ENCODE measurements around the gene ANAPC2. TPM values are rescaled to one million over a fixed set of nuclear protein-coding genes. Genes with fewer than 3 reads are reported as not detected.

Gene ANAPC2
- total RNA-seq, 1 donor from 2014 or later: 73.2 TPM

DNA sequence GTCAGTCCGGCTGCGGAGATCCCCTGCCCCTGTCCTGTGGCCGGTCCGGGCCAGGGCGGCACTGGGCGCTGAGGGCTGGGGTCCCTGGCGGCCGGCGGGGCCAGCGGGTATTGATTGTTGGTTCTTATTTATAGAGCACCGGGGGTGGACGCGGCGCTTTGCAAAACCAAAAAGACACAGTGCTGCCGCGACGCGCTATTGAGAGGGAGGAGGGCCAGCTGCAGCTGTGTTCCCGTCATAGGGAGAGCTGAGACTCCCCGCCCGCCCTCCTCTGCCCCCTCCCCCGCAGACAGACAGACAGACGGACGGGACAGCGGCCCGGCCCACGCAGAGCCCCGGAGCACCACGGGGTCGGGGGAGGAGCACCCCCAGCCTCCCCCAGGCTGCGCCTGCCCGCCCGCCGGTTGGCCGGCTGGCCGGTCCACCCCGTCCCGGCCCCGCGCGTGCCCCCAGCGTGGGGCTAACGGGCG lies 21.0 kb downstream of the ANAPC2 start:
- H3K4me1 Mint-ChIP-seq (ENCODE audit: low read depth): no peaks in the 10 kb centered on the region
- no peak for DNase-seq (ENCODE audit: low spot score, unreplicated experiment)
- TF ChIP-seq, protein P1, sequence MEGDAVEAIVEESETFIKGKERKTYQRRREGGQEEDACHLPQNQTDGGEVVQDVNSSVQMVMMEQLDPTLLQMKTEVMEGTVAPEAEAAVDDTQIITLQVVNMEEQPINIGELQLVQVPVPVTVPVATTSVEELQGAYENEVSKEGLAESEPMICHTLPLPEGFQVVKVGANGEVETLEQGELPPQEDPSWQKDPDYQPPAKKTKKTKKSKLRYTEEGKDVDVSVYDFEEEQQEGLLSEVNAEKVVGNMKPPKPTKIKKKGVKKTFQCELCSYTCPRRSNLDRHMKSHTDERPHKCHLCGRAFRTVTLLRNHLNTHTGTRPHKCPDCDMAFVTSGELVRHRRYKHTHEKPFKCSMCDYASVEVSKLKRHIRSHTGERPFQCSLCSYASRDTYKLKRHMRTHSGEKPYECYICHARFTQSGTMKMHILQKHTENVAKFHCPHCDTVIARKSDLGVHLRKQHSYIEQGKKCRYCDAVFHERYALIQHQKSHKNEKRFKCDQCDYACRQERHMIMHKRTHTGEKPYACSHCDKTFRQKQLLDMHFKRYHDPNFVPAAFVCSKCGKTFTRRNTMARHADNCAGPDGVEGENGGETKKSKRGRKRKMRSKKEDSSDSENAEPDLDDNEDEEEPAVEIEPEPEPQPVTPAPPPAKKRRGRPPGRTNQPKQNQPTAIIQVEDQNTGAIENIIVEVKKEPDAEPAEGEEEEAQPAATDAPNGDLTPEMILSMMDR (IDR thresholded peaks at IDR 0.05; ENCODE audit: unreplicated experiment): no peak
- H3K4me3 Mint-ChIP-seq (ENCODE audit: low read depth): no peak overlapping the region
- H3K27me3 Mint-ChIP-seq: peaks cover 43% of the 10 kb centered on the region
- H3K36me3 Mint-ChIP-seq (ENCODE audit: insufficient read depth): no peaks in the 10 kb centered on the region
- no peak overlapping the region for H3K27ac Mint-ChIP-seq
- H3K9me3 Mint-ChIP-seq (ENCODE audit: low read depth): no peaks in the 10 kb centered on the region

DNA sequence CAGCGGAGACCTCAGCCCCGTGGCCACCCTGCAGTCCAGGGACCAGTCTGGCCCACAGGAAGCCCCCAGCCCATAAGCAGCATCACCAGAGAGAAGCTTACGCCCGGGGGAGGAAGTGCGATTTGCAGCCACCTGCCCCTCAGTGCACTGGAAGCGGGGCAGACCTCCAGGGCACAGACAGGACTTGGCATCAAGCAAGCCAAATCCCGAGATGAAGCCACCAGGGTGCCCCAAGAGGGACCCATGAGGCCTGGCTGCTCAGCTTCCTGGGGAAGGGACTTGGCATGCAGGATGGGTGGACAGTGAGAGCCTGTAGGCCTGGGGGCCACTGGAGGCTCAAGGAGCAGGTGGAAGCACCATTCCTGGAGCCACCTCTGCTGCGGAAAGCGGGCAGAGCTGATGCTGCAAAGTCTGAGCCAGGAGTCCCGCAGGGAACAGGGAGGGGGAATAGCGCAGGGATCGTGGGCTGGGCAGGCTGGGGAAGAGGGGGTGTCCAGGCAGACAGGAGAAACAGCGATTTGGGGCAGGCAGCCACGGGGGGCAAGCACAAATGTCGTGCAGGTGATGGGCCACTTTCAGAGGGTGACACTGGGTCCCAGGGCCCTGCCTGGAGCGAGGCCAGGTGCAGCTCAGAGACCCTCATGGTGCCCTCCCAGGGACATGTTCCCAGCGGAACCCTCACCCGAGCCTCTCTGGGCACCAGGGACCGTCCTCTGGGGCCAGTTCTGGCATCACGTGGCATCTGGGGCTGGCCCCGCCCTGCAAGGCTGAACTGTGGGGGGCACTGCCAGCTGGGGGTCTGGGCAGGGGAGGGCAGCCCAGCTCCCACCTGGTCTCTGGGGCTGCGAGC lies 21.8 kb downstream of the ANAPC2 start:
- Mint-ChIP-seq H3K36me3 (ENCODE audit: insufficient read depth) (no peaks in the 10 kb centered on the region), H3K9me3 (ENCODE audit: low read depth) (no peaks in the 10 kb centered on the region), H3K27me3 (peaks cover 46% of the 10 kb centered on the region), H3K27ac (no peak overlapping the region), H3K4me1 (ENCODE audit: low read depth) (no peaks in the 10 kb centered on the region), H3K4me3 (ENCODE audit: low read depth) (no peak overlapping the region)
- TF ChIP-seq, protein P1 (IDR thresholded peaks at IDR 0.05; ENCODE audit: unreplicated experiment): no peak
- no peak for DNase-seq (ENCODE audit: low spot score, unreplicated experiment)

DNA sequence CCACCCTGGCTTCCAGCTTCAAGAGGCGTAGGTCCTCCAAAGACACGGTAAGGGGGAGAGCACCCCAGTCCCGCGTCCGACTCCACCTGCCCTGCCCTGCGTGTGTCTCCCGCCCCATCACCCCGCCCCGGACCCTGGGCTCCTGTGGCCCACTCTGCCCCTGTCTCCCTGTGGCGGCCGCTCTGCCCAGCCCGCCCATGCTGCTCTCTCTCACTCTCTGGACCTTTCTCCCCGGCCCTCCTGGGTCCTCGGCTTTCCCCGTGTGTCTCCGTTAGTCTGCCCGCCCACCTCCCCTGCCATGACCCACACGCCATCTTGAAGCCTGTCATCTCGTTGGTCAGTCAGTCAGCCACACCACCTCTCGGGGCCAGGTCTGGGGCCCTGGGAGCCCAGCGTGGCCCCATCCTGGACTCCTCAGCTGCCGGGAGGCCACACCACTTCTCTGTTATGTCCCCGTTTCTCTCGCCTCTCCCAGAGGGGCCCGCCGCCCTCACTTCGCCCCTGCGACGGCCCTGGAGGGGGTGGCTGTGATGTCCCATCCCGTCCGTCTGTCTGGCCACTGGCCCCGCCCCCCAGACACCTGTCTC lies 23.0 kb downstream of the ANAPC2 start:
- Mint-ChIP-seq H3K4me3 (ENCODE audit: low read depth) (no peak overlapping the region), H3K27ac (no peak overlapping the region), H3K36me3 (ENCODE audit: insufficient read depth) (no peaks in the 10 kb centered on the region), H3K4me1 (ENCODE audit: low read depth) (no peaks in the 10 kb centered on the region), H3K9me3 (ENCODE audit: low read depth) (no peaks in the 10 kb centered on the region), H3K27me3 (peaks cover 42% of the 10 kb centered on the region)
- DNase-seq (ENCODE audit: low spot score, unreplicated experiment): no peak
- TF ChIP-seq, protein P1 (IDR thresholded peaks at IDR 0.05; ENCODE audit: unreplicated experiment): no peak

DNA sequence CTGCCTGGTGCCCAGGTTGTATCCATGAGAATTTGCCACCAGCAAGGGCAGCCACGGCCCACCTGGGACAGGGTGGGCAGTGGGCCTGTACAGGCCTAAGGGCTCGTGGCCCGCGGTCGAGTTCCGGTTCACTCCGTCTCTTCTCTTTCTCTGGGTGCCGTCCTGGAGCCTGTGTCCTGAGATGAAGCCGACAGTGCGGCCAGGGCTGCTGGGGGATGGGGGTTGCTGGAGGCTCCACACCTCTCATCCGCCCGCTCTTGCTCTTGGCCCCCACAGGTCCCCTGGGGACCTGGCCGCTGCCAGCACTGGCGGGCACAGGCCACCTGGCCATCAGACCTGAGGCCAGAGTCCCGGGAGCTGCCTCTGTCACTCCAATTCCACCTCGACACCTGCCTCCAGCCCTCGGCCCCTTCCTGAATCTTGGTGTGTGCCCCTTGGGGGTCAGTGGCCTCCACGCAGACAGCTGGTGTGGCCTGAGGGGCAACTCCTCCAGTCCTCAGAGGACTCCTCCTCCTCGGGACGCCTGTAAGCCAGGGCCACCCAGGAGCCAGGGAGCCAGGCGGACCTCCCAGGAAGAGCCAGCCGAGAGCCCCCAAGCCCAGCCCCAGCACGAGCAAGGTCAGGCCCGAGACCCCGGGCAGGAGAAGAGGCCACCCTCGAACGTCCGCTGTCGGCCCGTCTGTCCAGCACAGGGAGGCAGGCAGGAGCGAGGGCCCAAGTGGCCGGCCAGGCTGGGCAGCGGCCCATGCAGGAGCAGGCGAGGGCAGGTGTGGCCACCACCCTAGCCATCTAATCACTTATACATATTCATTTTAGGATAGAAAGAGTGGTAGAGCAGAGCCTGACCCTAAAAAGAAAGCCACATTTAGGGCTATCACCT lies 23.8 kb downstream of the ANAPC2 start:
- Mint-ChIP-seq H3K4me1 (ENCODE audit: low read depth) (no peaks in the 10 kb centered on the region), H3K9me3 (ENCODE audit: low read depth) (no peaks in the 10 kb centered on the region), H3K4me3 (ENCODE audit: low read depth) (no peak overlapping the region), H3K27me3 (peaks cover 46% of the 10 kb centered on the region), H3K27ac (no peak overlapping the region), H3K36me3 (ENCODE audit: insufficient read depth) (no peaks in the 10 kb centered on the region)
- TF ChIP-seq, protein P1 (IDR thresholded peaks at IDR 0.05; ENCODE audit: unreplicated experiment): no peak
- no peak for DNase-seq (ENCODE audit: low spot score, unreplicated experiment)

DNA sequence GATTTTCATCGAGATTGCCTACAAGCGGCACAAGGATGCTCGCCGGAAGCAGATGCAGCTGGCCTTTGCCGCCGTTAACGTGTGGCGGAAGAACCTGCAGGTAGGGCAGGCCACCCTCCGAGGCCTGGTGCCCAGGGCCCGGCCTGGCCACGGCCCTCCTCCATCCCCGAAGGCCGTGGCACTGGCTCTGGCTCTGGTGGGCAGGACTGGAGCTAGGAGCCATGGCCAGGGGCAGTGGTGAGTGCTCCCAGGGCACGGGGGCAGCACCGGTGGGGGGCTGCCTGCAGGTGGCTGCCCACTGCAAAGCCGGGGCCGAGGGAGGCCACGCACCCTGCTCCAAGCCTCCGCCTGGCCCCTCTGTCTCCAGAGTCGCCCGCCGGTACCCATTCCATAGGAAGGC lies 24.6 kb downstream of the ANAPC2 start:
- no peaks in the 10 kb centered on the region for H3K4me1 Mint-ChIP-seq (ENCODE audit: low read depth)
- no peak for DNase-seq (ENCODE audit: low spot score, unreplicated experiment)
- peaks cover 54% of the 10 kb centered on the region for H3K27me3 Mint-ChIP-seq
- TF ChIP-seq, protein P1 (IDR thresholded peaks at IDR 0.05; ENCODE audit: unreplicated experiment): no peak
- H3K4me3 Mint-ChIP-seq (ENCODE audit: low read depth): no peak overlapping the region
- no peaks in the 10 kb centered on the region for H3K9me3 Mint-ChIP-seq (ENCODE audit: low read depth)
- H3K27ac Mint-ChIP-seq: no peak overlapping the region
- H3K36me3 Mint-ChIP-seq (ENCODE audit: insufficient read depth): no peaks in the 10 kb centered on the region
